NCI-H187 treated with DMSO at 0.1 percent for 48 hours (cell line): ENCODE measurements around the gene NPEPL1.

ENCODE experiments used
- DNase-seq: peaks from one replicate; lab custom pipeline; 2025; lab: John Stamatoyannopoulos, UW

Gene NPEPL1

DNA sequence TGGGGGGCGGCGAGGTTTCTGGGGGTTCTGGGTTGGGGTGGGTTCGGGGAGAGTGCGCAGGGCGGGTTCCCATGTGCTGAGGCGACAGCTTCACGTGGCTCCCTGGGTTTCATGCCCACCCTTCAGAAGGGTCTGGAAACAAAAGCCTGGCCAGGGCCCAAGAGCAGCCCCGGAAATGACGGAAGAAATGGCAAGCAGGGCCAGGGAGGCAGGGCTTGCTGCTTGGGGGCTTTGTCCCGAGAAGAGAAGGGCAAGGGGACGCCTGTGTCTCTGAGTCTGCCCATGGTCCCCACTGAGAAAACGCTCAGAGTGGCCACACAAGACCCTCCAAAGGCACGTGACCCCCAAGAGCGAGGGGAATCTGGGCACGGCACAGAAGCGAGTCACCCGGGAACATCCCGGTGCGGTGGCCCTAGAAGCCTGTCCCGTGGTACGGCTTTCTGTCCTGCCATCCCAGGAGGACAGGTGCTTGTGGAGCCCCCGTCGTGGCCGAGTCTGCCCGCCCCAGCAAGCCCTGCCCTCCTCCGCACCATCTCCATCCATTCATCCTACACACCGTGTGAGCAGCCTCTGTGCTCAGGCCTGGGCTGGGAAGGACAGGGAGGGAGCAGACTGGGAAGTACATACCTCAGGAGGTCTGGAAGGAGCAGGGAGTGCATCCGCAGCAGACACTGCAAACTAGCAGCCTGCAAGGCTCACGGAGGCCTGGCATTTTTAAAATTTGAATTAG lies 9.0 kb downstream of the NPEPL1 start:
- no peak for DNase-seq

DNA sequence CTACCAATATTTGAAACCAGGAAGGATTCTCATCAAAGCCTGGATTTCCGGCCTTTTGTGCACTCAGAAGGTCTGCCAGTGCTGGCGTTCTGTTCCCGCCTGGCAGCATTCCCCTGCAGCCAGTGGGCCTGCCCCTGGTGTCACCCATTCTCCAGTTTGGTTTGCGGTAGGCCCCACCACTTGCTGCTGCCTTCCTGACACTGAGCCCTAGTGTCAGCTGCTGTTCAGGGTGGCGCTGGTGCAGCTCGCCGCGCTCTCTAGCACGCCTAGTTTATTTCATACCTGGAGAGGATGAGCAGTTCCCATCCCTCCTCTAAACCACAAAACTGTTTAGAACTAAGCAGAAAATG lies 9.5 kb downstream of the NPEPL1 start:
- DNase-seq: no peak

DNA sequence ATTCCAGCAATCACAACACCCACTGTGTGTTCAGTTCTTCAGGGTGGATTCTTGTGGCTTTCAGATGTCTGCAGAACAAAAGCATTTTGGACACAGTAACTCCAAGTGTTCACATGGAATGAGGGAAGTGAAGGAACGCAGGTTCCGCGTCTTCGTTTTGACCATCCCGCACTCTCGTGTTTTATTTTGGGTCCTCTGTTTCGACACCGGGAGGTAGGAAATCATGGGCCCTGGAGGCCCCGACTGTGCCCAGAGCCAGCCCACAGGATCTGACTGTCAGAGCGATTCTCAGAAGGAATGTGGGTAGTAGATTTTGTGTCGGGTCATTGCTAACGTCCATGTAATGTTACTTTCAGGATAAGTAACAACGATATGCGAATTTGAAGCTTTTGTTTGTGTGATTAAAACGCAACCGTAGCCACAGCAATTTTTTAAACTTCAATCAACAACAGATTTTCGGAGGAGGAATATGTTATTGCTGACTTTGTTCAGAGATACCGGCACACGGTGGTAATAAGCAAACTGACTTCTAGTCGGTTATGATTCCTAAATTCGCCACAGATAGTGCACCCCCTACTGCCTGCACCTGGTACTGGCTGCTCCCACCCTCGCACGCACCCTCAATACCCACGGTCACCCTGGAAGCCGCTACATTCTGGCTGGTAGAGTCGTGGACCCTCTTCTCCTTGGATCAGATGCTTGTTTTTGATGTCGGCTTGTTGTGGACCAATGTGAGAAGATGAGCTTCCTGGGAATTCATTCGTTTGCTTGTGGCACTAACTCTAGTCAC lies 10.5 kb downstream of the NPEPL1 start:
- DNase-seq: no peak

DNA sequence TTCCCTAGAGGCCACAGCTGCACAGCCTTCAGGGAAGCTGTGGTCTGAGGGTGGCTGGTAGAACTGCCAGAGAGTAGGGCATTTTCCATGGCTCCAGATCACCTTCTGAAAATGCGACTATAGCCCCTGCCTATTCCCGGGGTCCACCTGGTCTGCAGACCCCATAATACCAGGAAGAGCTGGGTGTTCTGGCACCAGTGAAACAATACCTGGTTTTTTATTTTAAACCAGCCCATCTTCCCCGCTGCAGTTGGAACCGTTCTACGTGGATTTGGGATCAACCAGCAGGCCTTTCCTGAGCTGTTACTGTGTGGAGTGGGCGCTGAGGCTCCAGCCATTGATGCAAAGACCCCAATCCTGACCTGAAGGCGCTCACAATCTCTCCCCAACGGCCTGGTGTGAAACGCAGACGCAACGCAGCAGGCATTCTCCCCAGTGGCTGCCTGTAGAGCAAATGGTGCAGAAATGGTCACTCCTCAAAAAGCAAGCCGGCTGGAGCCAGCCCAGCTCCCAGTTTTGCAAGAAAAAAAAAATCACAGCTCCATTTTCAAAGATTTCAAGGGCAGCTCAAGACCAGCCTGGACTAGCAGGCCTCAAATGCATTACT lies 11.3 kb downstream of the NPEPL1 start:
- DNase-seq: no peak

DNA sequence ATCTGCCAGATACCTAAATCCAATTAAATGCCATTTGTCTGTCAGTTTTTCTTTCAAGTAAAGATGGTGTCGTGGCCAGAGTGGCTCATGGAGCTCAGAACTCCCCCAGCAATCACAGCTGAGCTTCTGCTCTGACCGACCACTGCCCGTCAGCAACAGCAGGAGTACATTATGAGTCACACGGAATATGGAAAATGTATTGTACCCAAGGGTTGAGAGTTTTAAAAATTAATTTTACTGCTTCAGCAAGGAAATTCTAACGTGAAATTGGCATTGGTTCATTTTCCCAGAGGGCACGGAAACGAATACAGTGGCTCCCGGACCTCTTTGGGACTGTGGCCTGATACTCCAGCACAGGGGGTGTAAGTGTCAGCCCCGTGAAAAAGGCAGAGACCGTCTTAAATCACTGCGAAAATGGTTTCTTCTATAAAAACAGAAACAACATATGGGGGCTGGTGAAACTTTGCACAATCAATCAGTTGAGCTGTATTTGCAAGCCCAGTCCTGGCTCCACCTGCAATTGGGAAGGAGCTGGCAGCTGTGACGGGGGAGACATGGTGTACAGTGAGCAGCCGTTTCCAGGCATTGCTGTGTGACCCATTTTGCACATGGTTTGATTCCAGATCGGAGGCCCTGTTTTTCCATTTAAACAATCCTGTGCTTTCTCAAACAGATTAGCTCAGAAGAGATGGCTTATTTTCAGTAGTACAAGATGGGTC lies 12.8 kb downstream of the NPEPL1 start:
- no peak for DNase-seq

DNA sequence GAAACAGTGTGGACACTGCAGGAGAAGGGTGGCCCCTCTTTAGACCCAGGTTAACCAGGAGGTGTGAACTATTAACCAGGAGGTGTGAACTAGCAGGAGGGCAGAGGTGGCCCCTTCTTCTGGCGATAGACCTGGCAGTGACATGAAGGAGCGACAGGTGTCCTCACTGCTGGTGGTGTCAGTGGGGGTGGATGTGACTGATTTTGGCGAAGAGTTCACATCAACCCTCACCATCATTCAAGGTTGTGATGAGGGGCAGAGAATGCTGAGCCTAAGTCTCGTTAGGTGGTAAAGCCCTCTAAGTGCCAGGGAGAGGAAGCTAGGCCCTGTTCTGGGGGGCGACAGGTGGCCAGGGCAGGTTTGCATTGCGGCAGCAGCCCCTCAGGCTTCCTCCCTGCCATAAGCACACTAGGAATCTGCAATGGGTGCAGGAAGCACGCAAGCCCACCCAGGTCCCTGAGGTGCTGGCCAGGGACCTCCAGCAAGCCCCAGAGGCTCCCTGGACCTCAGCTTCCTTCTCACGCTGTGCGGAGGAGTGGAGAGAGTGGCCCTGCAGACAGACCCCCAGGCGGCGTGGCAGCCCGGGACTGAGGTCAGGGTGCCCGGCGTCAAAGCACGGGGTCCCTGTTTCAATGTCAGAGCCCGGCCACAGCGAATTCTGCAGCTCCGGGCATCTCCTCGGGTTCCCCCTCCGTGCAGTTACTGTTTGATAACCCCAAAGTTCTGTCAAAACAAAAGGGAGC lies 13.7 kb downstream of the NPEPL1 start:
- DNase-seq: no peak

DNA sequence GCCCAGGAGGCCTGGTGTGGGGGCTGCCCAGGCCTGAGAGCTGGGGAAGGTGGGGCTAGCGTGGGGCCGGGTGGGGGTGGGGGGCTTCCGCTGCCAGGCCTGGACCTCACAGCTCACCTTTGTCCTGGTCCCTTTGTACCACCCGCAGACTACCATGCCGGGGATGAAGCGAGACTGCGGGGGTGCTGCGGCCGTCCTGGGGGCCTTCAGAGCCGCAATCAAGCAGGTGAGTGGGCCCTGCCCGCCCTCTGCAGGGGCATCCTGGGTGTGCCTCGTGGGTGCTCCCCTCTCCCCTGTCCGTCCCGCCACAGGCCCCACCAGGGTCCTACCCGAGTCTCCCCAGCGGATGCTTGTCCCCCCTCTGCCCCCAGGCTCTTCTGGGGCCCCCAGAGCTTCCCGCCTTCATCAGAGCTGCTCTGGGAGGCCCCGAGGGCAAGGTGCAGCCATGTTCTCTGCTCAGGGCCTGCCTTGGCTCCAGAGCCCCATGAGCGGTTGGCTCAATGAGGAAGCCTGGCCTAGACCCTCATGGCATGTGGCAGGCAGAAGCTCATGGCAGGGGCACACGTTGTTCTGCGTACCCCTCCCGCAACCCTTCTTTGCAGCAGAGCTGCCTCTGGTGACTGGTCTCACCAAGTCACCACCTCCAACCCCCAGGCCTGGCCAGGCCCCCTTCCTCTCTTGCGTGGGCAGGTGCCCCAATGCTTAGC lies 14.5 kb downstream of the NPEPL1 start:
- DNase-seq: no peak

DNA sequence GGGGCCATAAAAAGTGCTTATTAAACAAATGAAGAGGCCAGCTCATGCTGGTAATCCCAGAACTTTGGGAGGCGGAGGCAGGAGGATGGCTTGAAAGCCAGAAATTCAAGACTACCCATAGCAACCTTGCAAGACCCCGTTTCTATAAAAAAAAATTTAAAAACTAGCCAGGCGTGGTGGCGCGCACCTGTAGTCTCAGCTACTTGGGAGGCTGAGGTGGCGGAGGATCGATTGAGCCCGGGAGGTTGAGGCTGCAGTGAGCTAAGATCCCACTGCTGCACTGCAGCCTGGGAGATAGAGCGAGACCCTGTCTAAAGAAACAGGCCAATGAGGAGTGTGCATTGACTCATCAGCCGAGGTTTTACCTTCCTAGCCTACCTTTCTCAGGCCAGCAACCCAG lies 15.2 kb downstream of the NPEPL1 start:
- DNase-seq: no peak

DNA sequence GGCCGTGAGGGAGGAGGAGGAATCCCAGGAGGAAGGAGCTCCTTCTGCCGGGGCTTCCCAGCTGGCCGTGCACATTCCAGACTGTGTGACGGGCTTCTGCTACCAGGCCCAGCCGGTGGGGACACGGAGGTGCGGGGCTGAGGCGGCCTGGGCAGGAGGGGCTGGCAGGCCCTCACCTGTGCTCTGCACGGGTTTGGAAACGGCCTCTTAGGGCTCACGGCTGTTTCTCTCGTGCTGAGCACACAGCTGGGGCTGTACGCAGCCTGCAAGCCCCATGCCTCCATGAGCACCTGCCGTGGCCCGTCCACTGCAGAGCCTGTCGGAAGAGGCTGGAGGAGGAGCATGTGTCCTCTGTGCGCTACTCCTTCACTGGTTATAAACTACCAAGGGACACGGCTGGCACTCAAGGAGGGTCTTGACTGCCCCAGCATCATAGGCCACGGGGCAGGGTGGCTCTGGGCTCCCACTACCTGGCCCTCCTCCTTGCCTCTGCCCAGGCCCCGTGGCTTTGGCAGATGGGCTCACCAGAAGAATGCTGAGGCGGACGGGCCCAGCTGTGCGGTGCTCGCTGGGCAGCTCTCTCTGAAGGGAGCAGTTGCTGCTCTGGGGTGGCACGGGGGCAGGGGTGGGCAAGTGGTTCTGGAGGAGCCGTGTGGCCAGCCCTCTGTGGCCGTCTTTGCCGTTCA lies 15.8 kb downstream of the NPEPL1 start:
- DNase-seq: no peak

DNA sequence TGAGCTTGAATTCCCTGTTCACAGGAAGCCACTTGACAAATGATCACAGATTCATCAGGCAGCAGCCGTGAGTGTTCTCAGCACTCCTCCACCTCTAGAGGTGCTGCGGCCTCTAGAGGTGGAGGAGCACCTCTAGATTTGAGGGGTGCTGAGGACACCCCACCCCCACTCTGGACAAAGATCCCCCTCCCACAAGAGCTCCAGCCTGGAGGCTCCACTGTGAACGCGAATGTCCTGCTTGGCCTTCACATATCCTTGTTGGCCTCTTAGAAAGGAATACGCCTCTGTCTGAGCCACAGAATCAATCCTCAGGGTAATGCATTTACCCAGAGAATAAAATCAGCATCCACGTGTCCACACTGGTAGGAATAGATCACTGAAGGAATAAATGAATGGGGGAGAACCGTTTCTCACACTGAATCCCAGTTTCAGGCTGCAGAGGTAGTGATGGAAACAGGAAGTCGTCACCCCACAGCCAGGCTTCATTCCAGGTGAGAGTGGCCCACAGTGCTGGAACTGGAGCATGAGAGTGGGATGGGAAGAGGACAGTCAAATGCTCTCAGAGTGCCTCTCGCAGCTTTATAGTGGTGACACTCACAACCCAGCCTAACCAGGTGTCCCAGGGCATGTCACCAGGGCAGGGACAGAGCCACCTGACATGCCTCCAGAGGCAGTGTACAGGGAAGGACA lies 16.6 kb downstream of the NPEPL1 start:
- no peak for DNase-seq

DNA sequence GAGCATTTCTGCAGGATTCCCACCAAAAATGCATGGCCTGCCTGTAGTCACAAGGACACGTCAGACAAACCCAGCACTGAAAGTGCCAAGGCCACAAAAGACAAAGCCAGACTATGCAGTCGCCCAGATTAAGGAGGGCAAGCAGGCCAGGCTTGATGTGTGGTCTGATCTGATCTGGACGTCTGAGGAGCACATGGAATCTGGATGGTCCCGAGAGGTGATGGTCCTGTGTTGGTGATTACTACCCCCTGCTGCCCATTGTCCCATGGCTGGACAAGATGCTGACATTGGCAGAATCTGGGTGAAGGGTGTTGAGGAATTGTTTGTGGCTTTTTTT lies 17.1 kb downstream of the NPEPL1 start:
- no peak for DNase-seq

DNA sequence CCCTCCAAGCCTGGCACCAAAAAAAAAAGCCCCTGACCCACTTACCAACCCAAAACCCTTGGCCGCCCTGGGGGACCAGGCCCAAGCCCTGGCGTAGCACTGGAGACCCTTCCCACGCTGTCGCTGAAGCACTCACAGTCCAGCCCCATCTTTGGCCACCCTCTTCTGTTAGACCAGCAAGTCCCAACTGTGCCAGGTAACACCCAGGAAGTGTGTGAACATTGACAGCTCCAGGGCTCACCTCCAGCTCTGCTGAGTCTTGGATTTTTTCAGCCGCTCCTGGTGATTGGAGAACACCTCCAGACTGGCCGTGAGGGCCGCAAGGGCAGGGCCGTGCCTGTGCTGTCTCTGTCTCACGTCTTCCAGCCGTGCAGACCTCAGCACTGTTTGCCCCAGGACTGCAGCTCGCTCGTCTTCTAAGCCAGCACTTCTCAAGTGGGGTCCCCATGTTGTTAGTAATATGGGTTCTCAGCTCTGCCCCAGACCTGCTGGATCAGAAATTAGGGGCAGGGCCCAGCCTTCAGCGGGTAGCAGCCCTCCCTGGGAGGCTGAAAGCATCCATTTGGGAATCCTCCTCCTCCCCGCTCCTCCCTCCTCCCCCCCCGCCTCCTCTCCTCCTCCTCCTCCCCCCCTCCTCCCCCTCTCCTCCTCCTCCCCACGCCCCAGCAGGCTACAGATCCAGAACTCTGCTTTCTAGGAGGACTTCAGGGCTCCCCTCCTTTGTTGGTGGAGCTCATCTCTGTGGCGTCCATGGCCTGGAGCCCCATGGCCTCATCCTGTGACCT lies 18.1 kb downstream of the NPEPL1 start:
- no peak for DNase-seq

DNA sequence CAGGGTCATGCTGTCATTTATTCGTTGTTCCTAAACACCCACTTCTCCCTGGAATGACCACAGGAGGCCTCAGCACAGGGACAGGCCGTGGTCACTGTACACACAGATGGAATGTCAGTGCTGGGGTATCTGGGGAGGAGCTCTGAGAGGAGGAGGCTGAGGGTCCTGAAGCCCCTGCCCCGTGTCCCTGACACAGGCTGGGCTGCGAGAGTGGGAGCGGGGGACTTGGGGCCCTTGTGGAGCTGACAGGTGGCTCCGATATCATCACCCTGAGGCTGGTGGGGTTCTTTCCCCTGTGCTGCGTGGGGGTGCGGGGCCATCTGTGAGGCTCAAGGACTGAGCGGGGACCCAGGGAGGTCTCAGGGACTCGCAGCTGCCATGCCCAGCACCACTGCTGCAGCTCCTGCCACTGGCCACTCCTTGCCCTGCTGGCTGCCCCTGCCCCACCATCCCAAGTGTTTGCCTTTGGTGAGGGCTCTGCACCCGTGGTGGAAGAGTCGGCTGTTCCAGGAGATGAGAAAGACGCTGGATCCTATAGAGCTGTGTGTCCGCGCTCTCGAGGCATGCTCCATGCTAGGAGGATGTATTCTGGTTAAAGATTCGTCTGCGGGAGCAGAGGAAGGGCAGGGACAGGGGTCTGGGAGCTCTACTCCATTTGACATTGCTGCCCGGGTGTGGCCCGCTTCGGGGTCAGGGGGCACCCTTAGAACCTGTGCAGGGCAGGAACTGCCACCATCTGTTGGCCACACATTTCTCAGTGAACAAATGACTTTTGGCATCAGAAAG lies 18.9 kb downstream of the NPEPL1 start:
- DNase-seq: no peak

DNA sequence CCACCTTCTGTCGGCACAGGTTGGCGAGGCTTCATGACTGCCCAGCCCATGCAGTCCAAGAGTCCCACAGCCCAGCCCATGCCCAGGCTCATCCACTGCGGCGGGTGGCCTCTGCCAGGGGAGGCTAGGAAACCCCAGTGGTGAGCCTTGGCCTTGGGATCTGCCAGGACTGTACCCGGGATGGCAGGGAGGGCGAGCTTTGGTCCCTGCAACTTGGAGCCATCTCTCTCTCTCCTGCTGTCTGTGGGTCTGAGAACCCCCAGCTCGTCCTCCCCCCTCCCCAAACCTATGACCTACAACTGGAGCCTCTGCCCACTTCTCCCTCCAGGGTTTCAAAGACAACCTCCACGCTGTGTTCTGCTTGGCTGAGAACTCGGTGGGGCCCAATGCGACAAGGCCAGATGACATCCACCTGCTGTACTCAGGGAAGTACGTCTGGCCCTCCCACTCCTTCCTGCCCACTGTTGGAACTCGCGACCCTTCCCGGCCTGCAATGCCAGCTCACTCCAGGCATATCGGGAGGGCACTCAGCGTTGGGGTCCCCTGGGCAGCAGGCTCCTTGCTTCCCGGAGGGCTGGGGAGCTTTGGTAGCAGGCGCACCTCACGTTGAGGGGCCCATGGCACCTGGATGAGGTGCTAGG lies 19.7 kb downstream of the NPEPL1 start:
- no peak for DNase-seq

DNA sequence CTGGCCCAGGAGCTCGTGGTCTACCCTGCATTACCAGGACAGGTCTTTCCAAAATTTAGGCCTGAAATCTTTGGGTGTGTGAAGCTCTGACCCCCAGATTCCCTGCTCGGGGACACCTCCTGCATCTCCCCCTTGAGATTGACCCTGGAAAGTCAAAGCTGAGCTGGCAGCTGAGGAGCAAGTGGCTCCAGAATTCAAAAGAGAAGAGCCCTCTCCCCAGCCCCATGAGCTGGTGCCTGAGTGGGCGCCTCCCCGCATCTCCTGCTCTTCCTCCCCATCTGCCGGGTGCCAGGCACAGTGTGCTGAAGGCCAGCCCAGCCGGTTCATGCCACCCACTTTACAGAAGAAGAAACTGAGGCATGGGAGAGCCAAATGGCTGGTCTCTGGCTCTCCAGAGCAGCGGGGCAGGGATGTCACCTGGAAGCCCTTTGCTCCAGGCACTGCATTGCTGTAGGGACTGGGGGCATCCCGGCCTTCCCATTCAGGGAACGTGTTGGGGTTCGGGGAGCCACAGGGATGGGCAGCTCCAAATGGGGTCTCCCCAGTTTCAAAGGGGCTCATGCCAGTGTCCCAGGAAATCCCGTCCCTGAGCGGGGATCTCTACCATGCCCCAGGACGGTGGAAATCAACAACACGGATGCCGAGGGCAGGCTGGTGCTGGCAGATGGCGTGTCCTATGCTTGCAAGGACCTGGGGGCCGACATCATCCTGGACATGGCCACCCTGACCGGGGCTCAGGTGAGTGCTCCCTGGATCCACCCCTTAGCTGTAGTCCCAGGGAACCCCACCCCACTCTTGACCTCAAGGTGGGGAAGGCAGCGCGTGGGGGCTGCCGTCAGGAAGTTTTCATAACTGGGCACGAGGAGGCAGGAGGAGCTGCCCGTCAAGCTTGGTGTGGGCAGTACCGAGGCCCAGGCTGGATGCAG lies 20.5 kb downstream of the NPEPL1 start:
- DNase-seq: no peak

DNA sequence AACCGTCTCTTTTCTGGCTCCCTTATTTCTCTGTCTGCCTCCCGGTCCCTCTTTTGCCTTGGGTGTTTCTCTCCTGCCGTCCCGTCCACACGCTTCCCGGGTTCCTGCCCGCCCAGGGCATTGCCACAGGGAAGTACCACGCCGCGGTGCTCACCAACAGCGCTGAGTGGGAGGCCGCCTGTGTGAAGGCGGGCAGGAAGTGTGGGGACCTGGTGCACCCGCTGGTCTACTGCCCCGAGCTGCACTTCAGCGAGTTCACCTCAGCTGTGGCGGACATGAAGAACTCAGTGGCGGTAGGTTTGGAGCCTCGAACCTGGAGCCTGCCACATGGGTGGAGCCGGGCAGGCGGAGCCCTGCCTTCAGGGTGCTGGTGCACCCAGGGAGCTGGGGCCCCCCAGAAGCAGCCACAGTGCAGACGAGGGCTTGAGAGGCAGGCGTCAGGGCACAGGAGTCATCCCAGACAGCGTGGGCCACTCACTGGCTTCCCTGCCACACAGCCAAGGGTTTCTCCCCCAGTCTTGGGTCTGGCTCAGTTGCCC lies 21.3 kb downstream of the NPEPL1 start:
- DNase-seq: no peak
